ENCODE measurements around the gene FOXN3. TPM values are rescaled to one million over a fixed set of nuclear protein-coding genes. Genes with fewer than 3 reads are reported as not detected.

Gene FOXN3
- polyA plus RNA-seq, 1 donor from 2014 or later: 10.3 TPM

DNA sequence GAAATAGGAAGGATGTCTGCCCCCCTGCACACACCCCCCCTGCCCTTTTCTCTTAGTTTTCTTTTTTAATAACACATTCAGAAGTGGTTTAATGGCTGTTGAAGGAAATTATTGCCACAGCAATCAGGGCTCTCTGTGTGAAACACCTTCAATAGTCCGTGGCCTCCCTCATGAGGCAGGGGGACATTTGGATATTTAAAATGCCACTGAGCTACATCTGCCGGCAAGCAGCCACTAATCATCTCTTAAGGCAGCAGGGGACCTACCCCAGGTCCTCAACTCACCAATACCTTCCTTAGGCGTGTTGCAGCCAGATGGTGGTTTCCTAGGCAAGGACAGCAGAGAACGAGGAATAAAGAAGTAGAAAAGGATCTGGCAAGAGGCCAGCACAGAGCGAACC, 309.4 kb downstream of the FOXN3 start:
- TF ChIP-seq EP300 (conservative IDR thresholded peaks at IDR 0.05; ENCODE audit: poor library complexity, severe bottlenecking): no peak
- no peak for TF ChIP-seq SMC3 (conservative IDR thresholded peaks at IDR 0.05; ENCODE audit: poor library complexity)
- TF ChIP-seq MXI1 (conservative IDR thresholded peaks at IDR 0.05; ENCODE audit: poor library complexity, severe bottlenecking): no peak
- no peak for TF ChIP-seq REST (IDR thresholded peaks at IDR 0.05; ENCODE audit: borderline replicate concordance)
- no peak for TF ChIP-seq POLR2AphosphoS5 (IDR thresholded peaks at IDR 0.05)
- TF ChIP-seq, protein P1, sequence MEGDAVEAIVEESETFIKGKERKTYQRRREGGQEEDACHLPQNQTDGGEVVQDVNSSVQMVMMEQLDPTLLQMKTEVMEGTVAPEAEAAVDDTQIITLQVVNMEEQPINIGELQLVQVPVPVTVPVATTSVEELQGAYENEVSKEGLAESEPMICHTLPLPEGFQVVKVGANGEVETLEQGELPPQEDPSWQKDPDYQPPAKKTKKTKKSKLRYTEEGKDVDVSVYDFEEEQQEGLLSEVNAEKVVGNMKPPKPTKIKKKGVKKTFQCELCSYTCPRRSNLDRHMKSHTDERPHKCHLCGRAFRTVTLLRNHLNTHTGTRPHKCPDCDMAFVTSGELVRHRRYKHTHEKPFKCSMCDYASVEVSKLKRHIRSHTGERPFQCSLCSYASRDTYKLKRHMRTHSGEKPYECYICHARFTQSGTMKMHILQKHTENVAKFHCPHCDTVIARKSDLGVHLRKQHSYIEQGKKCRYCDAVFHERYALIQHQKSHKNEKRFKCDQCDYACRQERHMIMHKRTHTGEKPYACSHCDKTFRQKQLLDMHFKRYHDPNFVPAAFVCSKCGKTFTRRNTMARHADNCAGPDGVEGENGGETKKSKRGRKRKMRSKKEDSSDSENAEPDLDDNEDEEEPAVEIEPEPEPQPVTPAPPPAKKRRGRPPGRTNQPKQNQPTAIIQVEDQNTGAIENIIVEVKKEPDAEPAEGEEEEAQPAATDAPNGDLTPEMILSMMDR (IDR thresholded peaks at IDR 0.05; ENCODE audit: poor library complexity, severe bottlenecking): no peak
- no peak for TF ChIP-seq EZH2 (IDR thresholded peaks at IDR 0.05; ENCODE audit: borderline replicate concordance, insufficient read depth, low read length, poor library complexity, severe bottlenecking)
- TF ChIP-seq RAD21 (conservative IDR thresholded peaks at IDR 0.05): no peak
- TF ChIP-seq TAF1 (IDR thresholded peaks at IDR 0.05; ENCODE audit: low read depth): no peak
- H3K79me2 ChIP-seq (replicated peaks; ENCODE audit: insufficient read depth, low read length): no peaks in the 10 kb centered on the region
- H3K9me3 ChIP-seq (ENCODE audit: low read length): no peaks in the 10 kb centered on the region

More for the DNA sequence above, 309.4 kb downstream of the FOXN3 start:
- Histone ChIP-seq H3K27me3 (ENCODE audit: insufficient read depth, low read depth, low read length) (no peaks in the 10 kb centered on the region), H2AFZ (ENCODE audit: low read depth, low read length) (no peak overlapping the region), H3K4me3 (ENCODE audit: low read length) (no peak overlapping the region), H3K9me2 (ENCODE audit: insufficient read depth, low read length) (no peaks in the 10 kb centered on the region), H3K36me3 (ENCODE audit: insufficient read depth, low read length) (no peaks in the 10 kb centered on the region), H4K20me1 (ENCODE audit: insufficient read depth) (no peaks in the 10 kb centered on the region), H3F3A (ENCODE audit: insufficient read depth, low read length, poor library complexity, severe bottlenecking) (no peaks in the 10 kb centered on the region), H3K4me2 (ENCODE audit: low read length) (no peak overlapping the region), H3K27ac (ENCODE audit: low read length) (no peak overlapping the region), H3K9ac (ENCODE audit: low read length) (no peak overlapping the region)

Data from neural cell (in vitro differentiated cells).